OCI-LY3 (cell line): ENCODE measurements around the gene MFAP5.

ENCODE experiments used
- CTCF ChIP-seq: fragments of 200-600, 300-600 bp; sonication (generic); IDR thresholded peaks from 2 replicates; pipeline ENCODE4 v1.5.1; 2014; ENCODE audit warnings: antibody characterized with exemption, low read length, low read depth
- EZH2phosphoT487 ChIP-seq: fragments of 200-600 bp; shearing (Covaris generic); IDR thresholded peaks from 2 replicates; pipeline ENCODE4 v1.6.1; 2018; ENCODE audit warnings: antibody characterized with exemption, mixed run types, low read depth

- TF ChIP-seq CTCF (no peak), EZH2phosphoT487 (no peak)
Observed at GRCh38 chr12:8639936-8640335, 22.7 kb downstream of the MFAP5 start.
